KOPT-K1 (cell line): ENCODE results near the gene LCN10.

Source experiments
- H3K27ac ChIP-seq: fragments of 200-600 bp; sonication (generic); 2 replicates; pipeline ENCODE4 v1.5.1; 2016; ENCODE audit warnings: antibody characterized with exemption, mild to moderate bottlenecking, low read depth, low read length; ENCODE audit not compliant: poor library complexity, severe bottlenecking
- H3K36me3 ChIP-seq: fragments of 200-600 bp; sonication (generic); 2 replicates; pipeline ENCODE4 v1.5.1; 2017; ENCODE audit warnings: antibody characterized with exemption, mild to moderate bottlenecking, low read length, moderate library complexity; ENCODE audit not compliant: insufficient read depth
- H3K9me3 ChIP-seq: fragments of 200-600 bp; sonication (generic); 2 replicates; pipeline ENCODE4 v1.5.1; 2017; ENCODE audit warnings: antibody characterized with exemption, low read length, mild to moderate bottlenecking; ENCODE audit not compliant: insufficient read depth, poor library complexity, severe bottlenecking

Gene LCN10

DNA sequence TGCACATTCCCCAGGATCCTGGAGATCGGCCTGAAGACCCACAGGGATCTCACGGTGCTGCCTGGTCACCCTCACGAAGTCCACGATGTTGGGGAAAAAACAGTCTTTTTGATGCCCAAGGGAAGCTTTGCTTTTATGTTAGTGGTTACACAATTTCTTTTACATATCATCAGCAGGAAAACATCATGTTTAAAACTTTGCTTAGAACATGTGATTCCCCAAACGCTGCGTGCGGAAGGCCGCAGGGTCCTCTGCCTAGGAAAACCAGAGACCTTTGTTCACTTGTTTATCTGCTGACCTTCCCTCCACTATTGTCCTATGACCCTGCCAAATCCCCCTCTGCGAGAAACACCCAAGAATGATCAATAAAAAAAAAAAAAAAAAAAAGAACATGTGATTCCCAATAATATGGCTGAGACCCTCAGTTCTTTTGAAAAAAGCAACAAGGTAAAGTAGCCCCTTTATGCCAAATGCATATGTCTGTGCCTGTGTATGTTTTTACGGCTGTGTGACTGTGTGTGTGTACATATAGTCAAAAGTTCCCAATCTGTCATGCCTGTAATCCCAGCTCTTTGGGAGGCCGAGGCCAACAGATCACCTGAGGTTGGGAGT lies 44.0 kb downstream of the LCN10 start:
- no peaks in the 10 kb centered on the region for H3K36me3 ChIP-seq
- no peak overlapping the region for H3K27ac ChIP-seq
- no peaks in the 10 kb centered on the region for H3K9me3 ChIP-seq

DNA sequence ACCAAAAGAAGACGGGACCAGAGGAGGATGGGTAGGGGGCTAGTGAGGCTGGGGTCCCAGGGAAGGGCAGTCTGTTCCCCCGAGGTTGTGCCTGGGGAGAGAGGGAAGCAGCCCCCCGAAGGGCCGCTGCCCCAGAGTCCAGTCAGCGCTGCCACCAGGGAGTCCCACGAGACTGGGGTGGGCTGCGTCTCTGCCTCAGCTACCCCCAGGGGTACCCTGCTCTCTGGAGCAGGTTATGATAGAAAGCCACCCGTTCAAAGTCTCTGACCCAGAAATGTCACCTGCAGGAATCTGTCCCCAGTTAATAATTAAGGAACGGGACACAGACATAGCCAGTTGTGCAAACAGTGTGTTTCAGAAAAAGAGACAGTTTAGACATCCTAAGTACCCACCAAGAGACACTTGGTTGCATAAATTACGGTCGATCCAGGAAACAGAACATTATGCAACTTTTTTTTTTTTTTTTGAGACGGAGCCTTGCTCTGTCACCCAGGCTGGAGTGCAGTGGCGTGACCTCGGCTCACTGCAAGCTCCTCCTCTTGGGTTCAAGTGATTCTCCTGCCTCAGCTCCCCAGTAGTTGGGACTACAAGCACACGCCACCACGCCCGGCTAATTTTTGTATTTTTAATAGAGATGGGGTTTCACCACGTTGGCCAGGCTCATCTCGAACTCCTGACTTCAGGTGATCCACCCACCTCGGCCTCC lies 44.8 kb downstream of the LCN10 start:
- H3K36me3 ChIP-seq: no peaks in the 10 kb centered on the region
- no peaks in the 10 kb centered on the region for H3K9me3 ChIP-seq
- H3K27ac ChIP-seq: no peak overlapping the region

DNA sequence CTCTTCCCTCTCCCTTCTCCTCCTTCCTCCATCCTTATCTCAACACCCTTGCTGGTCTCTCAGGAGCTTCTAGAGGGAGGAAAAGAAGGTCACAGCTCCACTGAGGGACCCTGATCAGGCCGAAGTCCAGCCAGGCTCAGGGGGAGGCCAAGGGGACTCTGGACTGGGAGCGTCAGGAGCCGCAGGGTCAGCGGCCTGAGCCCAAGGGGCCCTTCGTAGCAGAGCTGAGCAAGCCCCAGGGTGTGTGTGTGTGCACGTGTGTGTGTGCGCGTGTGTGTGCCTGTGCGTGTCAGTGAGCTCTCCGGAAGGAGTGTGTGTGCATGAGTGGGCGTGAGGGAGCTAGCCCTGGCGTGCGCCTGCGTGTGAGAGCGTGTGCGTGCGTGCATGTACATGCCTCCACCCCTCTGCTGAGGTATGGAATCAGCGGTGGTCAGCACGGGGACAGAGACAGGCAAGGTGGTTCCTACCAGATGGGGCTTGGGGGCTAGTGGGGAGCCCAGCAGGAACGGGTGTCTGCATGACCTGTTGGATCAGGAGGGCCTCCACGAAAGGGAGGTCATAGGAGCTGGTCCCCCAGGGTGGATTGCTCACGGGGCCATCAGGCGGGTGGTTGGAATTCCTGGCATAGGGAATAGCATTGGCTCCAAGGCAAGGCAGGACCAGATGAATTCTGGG lies 45.5 kb downstream of the LCN10 start:
- H3K36me3 ChIP-seq: no peaks in the 10 kb centered on the region
- no peaks in the 10 kb centered on the region for H3K9me3 ChIP-seq
- H3K27ac ChIP-seq: no peak overlapping the region

DNA sequence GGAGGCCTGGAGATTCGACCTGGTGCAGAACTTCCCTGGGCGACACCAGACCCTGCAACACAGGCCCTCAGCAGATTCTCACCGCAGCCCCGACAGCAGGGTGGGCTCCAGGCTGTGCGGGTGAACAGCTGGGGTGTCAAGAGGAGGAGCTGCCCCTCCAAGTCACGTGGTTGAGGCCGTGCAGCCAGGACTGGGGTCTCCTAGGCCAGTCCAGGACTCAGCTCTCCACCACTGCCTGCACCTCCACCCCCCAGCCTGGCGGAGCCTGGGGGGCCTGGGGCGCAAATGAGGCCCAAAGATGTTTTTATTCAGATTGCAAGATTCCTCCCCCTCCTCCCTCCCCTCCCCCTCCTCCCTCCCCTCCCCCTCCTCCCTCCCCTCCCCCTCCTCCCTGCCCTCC lies 46.2 kb downstream of the LCN10 start:
- H3K27ac ChIP-seq: peak overlapping the region; percentile 28
- no peaks in the 10 kb centered on the region for H3K36me3 ChIP-seq
- no peaks in the 10 kb centered on the region for H3K9me3 ChIP-seq

DNA sequence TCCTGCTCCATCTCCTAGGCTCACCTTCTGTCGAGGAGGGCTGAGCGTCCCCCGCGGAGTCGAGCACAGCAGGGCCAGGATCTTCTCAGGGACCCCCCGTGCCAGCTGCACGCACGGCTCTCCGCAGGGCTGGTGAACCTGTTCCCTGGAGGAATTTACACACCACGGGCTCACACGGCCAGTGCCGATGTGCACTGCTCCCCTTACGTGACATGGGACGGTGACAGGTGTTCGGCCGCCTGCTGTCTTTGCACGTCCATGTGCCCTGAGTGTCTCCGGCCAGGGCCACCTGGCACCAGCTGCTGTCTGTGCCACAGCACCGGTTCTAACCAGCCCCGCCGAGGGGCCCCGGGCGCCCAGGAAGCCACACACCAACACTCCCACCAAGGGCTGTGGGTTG lies 46.8 kb downstream of the LCN10 start:
- no peaks in the 10 kb centered on the region for H3K36me3 ChIP-seq
- no peaks in the 10 kb centered on the region for H3K9me3 ChIP-seq
- H3K27ac ChIP-seq: peak overlapping the region; percentile 28

DNA sequence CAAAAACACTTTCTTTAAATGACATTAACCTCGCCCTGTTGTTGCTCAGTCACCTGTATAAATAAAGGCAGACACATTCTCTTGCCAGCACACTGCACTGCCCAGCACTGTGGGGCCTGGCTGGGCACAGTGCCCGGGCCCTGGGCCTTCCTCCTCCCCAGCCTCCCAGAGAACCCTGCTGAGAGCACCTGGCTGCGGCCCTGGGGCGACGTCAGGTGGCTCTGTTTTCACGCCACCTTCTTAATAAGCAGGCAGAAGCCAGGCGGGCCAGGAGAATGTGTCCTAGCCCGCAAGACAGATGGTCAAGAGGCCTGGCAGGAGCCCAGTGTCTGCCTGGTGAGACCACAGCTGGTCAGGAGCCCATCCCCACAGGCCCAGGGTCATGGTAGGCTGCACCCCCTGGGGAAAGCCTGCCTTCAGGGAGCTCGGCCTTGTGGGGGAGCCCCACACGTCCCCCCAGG lies 47.3 kb downstream of the LCN10 start:
- H3K9me3 ChIP-seq: no peaks in the 10 kb centered on the region
- no peaks in the 10 kb centered on the region for H3K36me3 ChIP-seq
- peak overlapping the region; percentile 28 for H3K27ac ChIP-seq

DNA sequence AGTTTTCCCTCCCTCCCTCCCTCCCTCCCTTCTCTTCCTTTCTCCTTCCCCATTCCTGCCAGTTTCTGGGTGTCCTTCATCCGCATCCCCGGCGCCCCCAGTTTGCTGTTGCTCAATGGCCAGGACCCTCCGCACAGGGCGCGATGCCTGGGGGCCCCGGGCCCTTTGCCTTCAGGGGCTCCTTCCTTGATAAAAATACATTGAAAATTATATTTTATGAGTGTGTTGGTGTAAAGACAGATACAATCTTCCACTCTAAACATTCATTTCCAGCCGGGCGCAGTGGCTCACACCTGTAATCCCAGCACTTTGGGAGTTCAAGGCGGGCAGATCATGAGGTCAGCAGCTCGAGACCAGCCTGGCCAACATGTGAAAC lies 47.9 kb downstream of the LCN10 start:
- Histone ChIP-seq H3K36me3 (no peaks in the 10 kb centered on the region), H3K27ac (no peak overlapping the region), H3K9me3 (no peaks in the 10 kb centered on the region)

DNA sequence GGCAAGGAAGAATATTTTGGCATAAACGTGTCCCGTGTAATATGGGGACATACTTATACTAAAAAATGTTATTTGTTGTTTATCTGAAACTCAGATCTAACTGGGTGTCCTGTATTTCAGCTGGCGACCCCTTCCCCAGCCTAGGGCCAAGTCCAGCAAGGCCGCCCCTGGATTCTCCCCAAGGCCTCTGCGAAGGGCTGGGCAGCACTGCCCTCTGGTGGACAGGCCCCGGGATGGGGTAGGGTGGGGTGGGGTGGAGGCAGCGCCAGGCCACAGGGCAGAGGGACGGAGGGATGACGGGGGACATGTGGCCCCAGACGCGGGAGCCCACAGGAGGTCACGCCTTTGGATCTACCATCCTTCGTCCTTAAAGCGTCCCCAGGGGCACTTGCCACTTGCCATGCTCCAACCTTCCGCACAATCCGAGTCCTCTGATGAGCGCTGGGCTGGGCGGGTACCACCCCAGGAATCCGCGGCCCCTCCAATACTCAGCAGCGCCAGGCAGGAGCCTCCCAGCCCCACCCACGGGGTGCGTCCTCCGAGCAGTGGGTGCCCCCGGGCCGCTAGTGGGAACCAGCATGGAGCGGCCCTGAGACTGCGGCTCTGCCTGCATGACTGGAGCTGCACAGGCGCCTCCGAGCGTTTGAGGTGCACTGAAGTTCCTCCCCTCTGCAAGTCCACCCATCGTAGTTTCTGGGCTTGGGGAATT lies 48.4 kb downstream of the LCN10 start:
- Histone ChIP-seq H3K27ac (no peak overlapping the region), H3K36me3 (no peaks in the 10 kb centered on the region)

DNA sequence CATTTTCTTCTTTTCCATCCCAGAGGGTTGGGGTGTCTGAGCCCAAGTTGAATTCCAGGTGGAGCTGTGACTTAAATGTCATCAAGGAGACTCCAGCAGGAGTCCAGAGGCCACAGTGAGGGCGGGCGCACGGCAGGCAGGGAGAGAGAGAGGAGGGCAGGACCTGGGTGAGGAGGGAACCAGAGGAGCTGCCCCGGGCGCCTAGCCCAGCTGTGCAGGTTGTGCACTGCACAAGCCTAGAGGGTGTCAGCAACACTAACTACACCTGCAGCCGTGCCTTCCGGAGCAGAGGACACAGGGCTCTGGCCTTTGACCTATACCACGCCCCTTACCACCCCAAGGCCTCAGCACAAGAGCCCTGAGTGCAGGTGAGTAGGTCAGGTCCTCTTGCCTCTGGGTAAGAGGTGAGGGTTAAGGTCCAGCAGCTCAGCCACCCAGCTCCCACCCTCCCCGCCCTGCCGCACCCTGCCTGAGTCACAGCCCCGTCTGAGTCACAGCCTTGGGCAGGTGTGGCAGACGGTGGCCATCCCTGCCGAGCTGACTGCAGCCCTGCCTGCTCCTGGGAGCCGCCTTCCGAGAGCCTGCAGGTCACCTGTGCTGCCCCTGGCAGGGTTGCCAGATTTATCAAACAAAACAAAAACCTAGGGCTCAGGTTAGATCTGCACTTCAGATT lies 49.1 kb downstream of the LCN10 start:
- no peaks in the 10 kb centered on the region for H3K36me3 ChIP-seq
- H3K27ac ChIP-seq: no peak overlapping the region
- no peaks in the 10 kb centered on the region for H3K9me3 ChIP-seq

More for the DNA sequence above, 48.4 kb downstream of the LCN10 start:
- H3K9me3 ChIP-seq: no peaks in the 10 kb centered on the region

DNA sequence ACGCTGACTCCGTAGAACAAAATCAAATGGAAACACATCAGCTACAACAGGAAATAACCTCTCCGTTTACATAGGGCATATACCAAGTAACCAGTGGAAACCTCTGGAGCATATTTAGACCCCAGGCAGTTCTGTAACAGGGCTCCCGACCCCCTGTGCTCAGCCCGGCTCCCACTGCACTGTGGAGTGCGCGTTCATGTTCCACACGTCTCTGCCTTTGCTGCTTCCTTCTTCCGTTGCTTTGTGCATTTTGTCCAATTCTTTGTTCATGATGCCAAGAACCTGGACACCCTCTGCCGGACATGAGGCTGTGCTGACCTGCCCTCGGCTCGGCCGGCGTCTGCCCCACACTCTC lies 49.6 kb downstream of the LCN10 start:
- Histone ChIP-seq H3K9me3 (no peaks in the 10 kb centered on the region), H3K36me3 (no peaks in the 10 kb centered on the region), H3K27ac (no peak overlapping the region)

DNA sequence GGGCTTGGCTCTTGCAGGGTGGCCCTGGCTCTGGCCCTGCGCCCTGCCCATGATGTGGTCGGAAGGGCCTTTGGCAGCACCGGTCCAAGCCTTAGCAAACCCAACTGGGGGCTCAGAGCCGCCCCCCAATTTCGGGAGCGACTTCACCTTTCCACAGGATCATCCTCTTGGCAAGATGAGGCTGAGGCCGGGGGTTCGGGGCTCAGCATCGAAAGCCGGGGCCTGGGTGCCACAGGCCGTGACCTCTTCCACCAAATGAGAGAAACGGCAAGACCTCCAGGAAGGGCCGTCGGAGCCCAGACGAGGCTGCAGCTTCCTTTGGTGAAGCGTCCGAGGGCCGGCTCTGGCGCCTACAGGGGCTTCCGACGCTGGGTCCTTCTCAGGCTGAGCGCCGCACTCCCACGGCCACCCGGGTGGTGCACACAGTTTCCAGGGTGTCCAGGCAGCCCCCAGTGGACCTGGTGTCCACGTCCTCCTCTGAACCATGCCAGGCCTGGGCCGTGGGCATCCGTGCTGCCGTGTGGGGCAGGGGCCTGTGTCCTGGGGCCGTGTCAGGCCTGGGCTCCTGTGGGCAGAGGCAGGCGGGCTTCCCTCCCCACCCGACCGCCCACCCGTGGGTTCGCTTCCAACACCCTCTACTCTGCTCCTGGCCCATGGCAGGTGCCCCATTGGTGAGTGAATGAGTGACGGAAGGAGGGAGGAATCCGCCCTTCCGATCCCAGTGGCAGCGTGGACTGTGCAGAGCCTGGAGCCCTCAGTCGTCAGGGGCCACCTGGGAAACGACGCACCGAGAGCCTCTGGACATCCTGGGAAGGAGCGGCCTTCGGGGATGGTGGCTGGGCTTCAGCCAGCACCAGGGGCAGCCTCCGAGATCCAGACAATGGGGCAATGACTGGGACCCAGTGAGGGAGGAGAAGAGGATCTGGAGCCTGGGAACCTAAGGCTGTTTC lies 50.3 kb downstream of the LCN10 start:
- Histone ChIP-seq H3K9me3 (no peaks in the 10 kb centered on the region), H3K36me3 (no peaks in the 10 kb centered on the region), H3K27ac (no peak overlapping the region)

DNA sequence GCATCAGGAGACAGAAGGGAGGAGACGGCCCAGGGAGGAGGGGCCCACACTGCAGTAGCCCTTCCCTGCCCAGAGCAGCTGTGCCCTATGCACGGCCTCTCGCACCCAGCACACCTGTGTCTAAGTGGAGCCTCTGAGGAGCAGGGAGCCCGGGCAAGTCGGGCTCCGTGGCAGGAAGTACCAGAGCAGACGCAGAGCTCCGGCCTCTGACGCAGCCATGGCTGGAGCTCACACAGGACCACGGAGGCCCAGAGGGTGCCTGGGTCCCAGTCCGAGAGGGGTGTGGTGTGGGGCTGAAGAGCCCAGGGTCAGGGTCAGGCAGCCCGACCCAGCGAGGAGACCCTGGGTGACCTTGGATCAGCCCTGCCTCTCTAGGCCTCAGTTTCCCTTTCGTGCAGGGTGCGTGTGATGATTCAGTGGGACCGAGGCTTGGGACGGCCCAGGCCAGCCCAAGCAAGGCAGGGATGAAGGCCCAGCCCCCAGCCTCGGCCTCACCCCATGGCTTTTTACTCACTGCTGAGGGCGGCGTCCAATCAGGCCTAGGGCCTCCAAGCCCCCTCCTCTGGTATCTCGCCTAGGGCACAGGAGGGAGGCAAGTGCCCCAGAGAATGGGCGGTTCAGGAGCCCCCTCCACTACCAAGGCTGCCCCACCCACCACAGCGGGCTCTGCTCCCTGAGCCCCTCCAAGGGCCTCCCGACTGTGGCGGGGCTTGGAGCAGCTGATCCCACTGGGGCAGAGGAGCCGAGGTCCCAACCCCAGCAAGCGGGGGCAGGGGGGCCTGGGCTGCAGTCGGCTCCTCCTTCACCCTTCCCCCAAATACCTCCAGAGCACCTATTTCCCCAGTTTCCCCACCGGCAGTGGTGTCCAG lies 51.2 kb downstream of the LCN10 start:
- no peaks in the 10 kb centered on the region for H3K9me3 ChIP-seq
- H3K36me3 ChIP-seq: no peaks in the 10 kb centered on the region
- no peak overlapping the region for H3K27ac ChIP-seq

DNA sequence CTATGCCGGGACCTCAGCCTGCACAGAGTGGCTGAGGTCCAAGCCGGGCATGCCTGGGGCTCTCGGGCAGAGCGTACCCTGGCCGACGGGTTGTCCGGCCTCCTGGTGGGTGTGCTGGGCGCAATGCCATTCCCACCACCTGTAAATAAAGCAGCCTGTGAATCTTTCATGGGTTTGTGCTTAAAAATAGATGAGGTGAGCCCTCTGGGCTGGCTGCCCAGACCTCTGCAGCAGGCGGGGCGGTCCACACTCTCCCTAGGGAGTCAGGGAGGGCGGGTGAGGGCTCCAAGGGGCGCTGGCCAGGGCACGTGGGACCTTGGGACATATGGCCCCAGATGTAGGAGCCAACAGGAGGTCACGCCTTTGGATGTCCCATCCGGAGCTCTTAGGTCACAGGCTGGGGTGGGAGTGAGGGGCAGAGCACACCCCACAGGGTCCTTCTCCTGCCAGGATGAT lies 51.9 kb downstream of the LCN10 start:
- no peaks in the 10 kb centered on the region for H3K9me3 ChIP-seq
- H3K27ac ChIP-seq: no peak overlapping the region

More for the DNA sequence above, 51.9 kb downstream of the LCN10 start:
- no peaks in the 10 kb centered on the region for H3K36me3 ChIP-seq
